ENCODE data around the gene PRKN. TPM values are rescaled to one million over a fixed set of nuclear protein-coding genes. Genes with fewer than 3 reads are reported as not detected.

The PRKN gene
- total RNA-seq, 1 donor from 2014 or later: 2.8 TPM

- no peaks in the 10 kb centered on the region for H3K27me3 ChIP-seq
- H3K9me3 Mint-ChIP-seq: peaks cover 7% of the 10 kb centered on the region
- peaks cover 4% of the 10 kb centered on the region for H3K27me3 Mint-ChIP-seq (ENCODE audit: insufficient read depth, low read depth)
- H4K20me1 ChIP-seq (ENCODE audit: low read depth): no peaks in the 10 kb centered on the region
- peaks cover 4% of the 10 kb centered on the region for H3K9me3 ChIP-seq (ENCODE audit: low read depth)
- H3K36me3 Mint-ChIP-seq: no peaks in the 10 kb centered on the region
- no peaks in the 10 kb centered on the region for H3K36me3 ChIP-seq
- DNase-seq (ENCODE audit: low spot score): no peak
- no peak overlapping the region for H3K27ac Mint-ChIP-seq
- H2AFZ ChIP-seq (replicated peaks): no peak overlapping the region
- no peak overlapping the region for H3K9ac ChIP-seq
- no peaks in the 10 kb centered on the region for H3K79me2 ChIP-seq (ENCODE audit: low read depth)
- H3K4me2 ChIP-seq: no peak overlapping the region
- no peak overlapping the region for H3K4me3 Mint-ChIP-seq
- H3K27ac ChIP-seq: no peak overlapping the region
- no peak overlapping the region for H3K4me3 ChIP-seq
- H3F3A ChIP-seq (ENCODE audit: low read depth): peaks cover 20% of the 10 kb centered on the region
- H3K4me1 Mint-ChIP-seq: peaks cover 18% of the 10 kb centered on the region
- no peak for TF ChIP-seq EZH2 (IDR thresholded peaks at IDR 0.05)
- no peak for TF ChIP-seq CTCF (IDR thresholded peaks at IDR 0.05)
- TF ChIP-seq EZH2phosphoT487 (IDR thresholded peaks at IDR 0.05): no peak
- H3K4me1 ChIP-seq: peaks cover 25% of the 10 kb centered on the region
Observed at GRCh38 chr6:162708971-162709370, 18.6 kb downstream of the PRKN start.

- Histone ChIP-seq H3F3A (ENCODE audit: low read depth) (peaks cover 20% of the 10 kb centered on the region), H3K9me3 (ENCODE audit: low read depth) (peaks cover 4% of the 10 kb centered on the region), H3K9ac (no peak overlapping the region), H3K4me2 (peak overlapping the region; percentile 34), H3K79me2 (ENCODE audit: low read depth) (no peaks in the 10 kb centered on the region), H4K20me1 (ENCODE audit: low read depth) (no peaks in the 10 kb centered on the region), H3K36me3 (no peaks in the 10 kb centered on the region), H2AFZ (replicated peaks) (peak overlapping the region; percentile 53), H3K27ac (peak overlapping the region; percentile 44), H3K4me3 (no peak overlapping the region), H3K27me3 (no peaks in the 10 kb centered on the region), H3K4me1 (peaks cover 38% of the 10 kb centered on the region)
- Mint-ChIP-seq H3K4me3 (no peak overlapping the region), H3K36me3 (no peaks in the 10 kb centered on the region), H3K27me3 (ENCODE audit: insufficient read depth, low read depth) (peaks cover 2% of the 10 kb centered on the region), H3K27ac (peak overlapping the region; percentile 19), H3K9me3 (peaks cover 7% of the 10 kb centered on the region), H3K4me1 (peaks cover 20% of the 10 kb centered on the region)
- DNase-seq (ENCODE audit: low spot score): no peak
- no peak for TF ChIP-seq CTCF (IDR thresholded peaks at IDR 0.05)
- TF ChIP-seq EZH2 (IDR thresholded peaks at IDR 0.05): no peak
- TF ChIP-seq EZH2phosphoT487 (IDR thresholded peaks at IDR 0.05): no peak
Observed at GRCh38 chr6:162706232-162706631, 21.3 kb downstream of the PRKN start.

GRCh38 chr6:162705736-162706135, 21.8 kb downstream of the PRKN start:
- H3K27me3 Mint-ChIP-seq (ENCODE audit: insufficient read depth, low read depth): peaks cover 2% of the 10 kb centered on the region
- H3K27ac ChIP-seq: peak overlapping the region; percentile 44
- H3K36me3 Mint-ChIP-seq: no peaks in the 10 kb centered on the region
- H2AFZ ChIP-seq (replicated peaks): no peak overlapping the region
- H3K27ac Mint-ChIP-seq: no peak overlapping the region
- H3K4me1 ChIP-seq: peaks cover 38% of the 10 kb centered on the region
- H4K20me1 ChIP-seq (ENCODE audit: low read depth): no peaks in the 10 kb centered on the region
- H3K9ac ChIP-seq: no peak overlapping the region
- no peak overlapping the region for H3K4me3 Mint-ChIP-seq
- H3K9me3 ChIP-seq (ENCODE audit: low read depth): peaks cover 4% of the 10 kb centered on the region
- peaks cover 20% of the 10 kb centered on the region for H3K4me1 Mint-ChIP-seq
- H3K4me3 ChIP-seq: no peak overlapping the region
- peaks cover 7% of the 10 kb centered on the region for H3K9me3 Mint-ChIP-seq
- DNase-seq (ENCODE audit: low spot score): peak; percentile 20
- H3K36me3 ChIP-seq: no peaks in the 10 kb centered on the region
- no peaks in the 10 kb centered on the region for H3K79me2 ChIP-seq (ENCODE audit: low read depth)
- no peak for TF ChIP-seq CTCF (IDR thresholded peaks at IDR 0.05)
- TF ChIP-seq EZH2phosphoT487 (IDR thresholded peaks at IDR 0.05): no peak
- no peak for TF ChIP-seq EZH2 (IDR thresholded peaks at IDR 0.05)
- peaks cover 20% of the 10 kb centered on the region for H3F3A ChIP-seq (ENCODE audit: low read depth)
- peak overlapping the region; percentile 34 for H3K4me2 ChIP-seq
- no peaks in the 10 kb centered on the region for H3K27me3 ChIP-seq

Measured in neural progenitor cell (in vitro differentiated cells).